HCT116 (cell line): ENCODE data around the gene PM20D1.

Experiments
- ATF3 ChIP-seq: IDR thresholded peaks from 2 replicates; pipeline ENCODE4 v1.6.1; 2012
- CTCF ChIP-seq, 3 experiments: fragments of 200-600 bp in 1 of 3; sonication (generic) in 1 of 3; IDR thresholded peaks in 2 of 3; conservative IDR thresholded peaks in 1 of 3; 2 replicates each; pipeline ENCODE4 v1.5.1; 2012 to 2017; ENCODE audit warnings: low read depth in 2 of 3, low read length in 2 of 3, antibody characterized with exemption in 1 of 3, borderline replicate concordance in 1 of 3, control low read depth in 1 of 3, mild to moderate bottlenecking in 1 of 3, mixed read lengths in 1 of 3, mixed run types in 1 of 3, moderate library complexity in 1 of 3; ENCODE audit not compliant: insufficient read depth in 1 of 3
- ELF1 ChIP-seq: IDR thresholded peaks from 2 replicates; pipeline ENCODE4 v1.6.1; 2012; ENCODE audit warnings: low read depth, borderline replicate concordance
- EZH2 ChIP-seq: fragments of 200-600 bp; sonication (generic); IDR thresholded peaks from 2 replicates; pipeline ENCODE4 v1.6.1; 2017; ENCODE audit warnings: antibody characterized with exemption, mixed run types
- EZH2phosphoT487 ChIP-seq: fragments of 200-600 bp; IDR thresholded peaks from 2 replicates; pipeline ENCODE4 v1.6.1; 2018; ENCODE audit warnings: antibody characterized with exemption, borderline replicate concordance
- FOSL1 ChIP-seq: IDR thresholded peaks from 2 replicates; pipeline ENCODE4 v1.6.1; 2012; ENCODE audit warnings: low read depth
- JUND ChIP-seq: IDR thresholded peaks from 2 replicates; pipeline ENCODE4 v1.6.1; 2012
- MAX ChIP-seq: IDR thresholded peaks from 2 replicates; pipeline ENCODE4 v1.6.1; 2012
- POLR2A ChIP-seq: IDR thresholded peaks from 2 replicates; pipeline ENCODE4 v1.7.0; 2011; ENCODE audit warnings: borderline replicate concordance; ENCODE audit not compliant: insufficient read depth, insufficient read length; ENCODE audit errors: extremely low read depth
- REST ChIP-seq: IDR thresholded peaks from 2 replicates; pipeline ENCODE4 v1.6.1; 2012; ENCODE audit warnings: low read depth
- SIN3A ChIP-seq: IDR thresholded peaks from 2 replicates; pipeline ENCODE4 v1.6.1; 2012; ENCODE audit warnings: low read depth
- TCF7L2 ChIP-seq: IDR thresholded peaks from 2 replicates; pipeline ENCODE4 v1.7.0; 2011; ENCODE audit warnings: borderline replicate concordance, inconsistent platforms; ENCODE audit not compliant: insufficient read depth, insufficient read length; ENCODE audit errors: extremely low read depth
- YY1 ChIP-seq: IDR thresholded peaks from 2 replicates; pipeline ENCODE4 v1.6.1; 2011; ENCODE audit warnings: low read length, low read depth, moderate library complexity, mild to moderate bottlenecking; ENCODE audit not compliant: insufficient replicate concordance; ENCODE audit errors: extremely low read depth
- ZNF274 ChIP-seq: fragments of 200-500 bp; sonication (Bioruptor generic); IDR thresholded peaks from 2 replicates; pipeline ENCODE4 v1.6.1; 2014; ENCODE audit warnings: mild to moderate bottlenecking, low read depth, low read length, inconsistent platforms

GRCh38 chr1:205797168-205797567 is 52.8 kb downstream of the PM20D1 start:
- no peak for TF ChIP-seq POLR2A
- TF ChIP-seq CTCF (IDR thresholded peaks at IDR 0.05 in 2 of 3, conservative IDR thresholded peaks at IDR 0.05 in 1 of 3; ENCODE audit: borderline replicate concordance in 1 of 3, insufficient read depth in 1 of 3, low read depth in 2 of 3, low read length in 2 of 3), result no peak
- TF ChIP-seq ZNF274, result no peak
- no peak for TF ChIP-seq SIN3A
- no peak for TF ChIP-seq ATF3
- no peak for TF ChIP-seq ELF1
- no peak for TF ChIP-seq TCF7L2
- no peak for TF ChIP-seq EZH2
- no peak for TF ChIP-seq MAX
- no peak for TF ChIP-seq FOSL1
- no peak for TF ChIP-seq EZH2phosphoT487
- TF ChIP-seq REST, result no peak
- TF ChIP-seq YY1, result no peak
- no peak for TF ChIP-seq JUND
